ENCODE results near the gene SMARCA2. TPM values are rescaled to one million over a fixed set of nuclear protein-coding genes. Genes with fewer than 3 reads are reported as not detected.

The SMARCA2 gene
- total and polyA plus RNA-seq, 4 donors = 18.8 to 67.0 (median 41.1) TPM

DNA sequence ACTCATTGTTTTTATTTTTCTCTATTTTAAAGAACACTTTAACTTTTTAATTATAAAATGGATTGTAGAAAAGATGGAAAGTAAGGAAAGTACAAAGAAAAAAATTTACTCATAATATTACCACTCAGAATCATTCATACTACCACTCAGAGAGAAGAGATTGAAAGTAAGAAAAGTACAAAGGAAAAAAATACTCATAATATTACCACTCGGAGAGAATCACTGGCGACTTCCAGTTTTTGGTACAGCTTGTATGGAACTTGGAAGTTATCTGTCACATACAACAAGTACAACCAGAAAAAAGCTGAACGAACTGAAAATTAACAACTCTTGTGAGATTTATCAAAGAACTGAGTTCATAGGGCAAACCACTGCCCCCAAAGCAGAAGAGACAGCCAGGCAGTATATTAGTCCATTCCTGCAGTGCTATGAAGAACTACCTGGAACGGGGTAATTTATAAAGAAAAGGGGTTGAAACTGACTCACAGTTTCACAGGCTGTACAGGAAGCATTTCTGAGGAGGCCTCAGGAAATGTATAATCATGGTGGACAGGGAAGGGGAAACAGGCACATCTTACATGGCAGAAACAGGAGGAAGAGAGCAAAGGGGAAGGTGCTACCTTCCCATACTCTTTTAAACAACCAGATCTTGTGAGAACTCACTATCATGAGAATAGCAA is 183.9 kb downstream of the SMARCA2 start (continued):
- TF ChIP-seq, protein P1, sequence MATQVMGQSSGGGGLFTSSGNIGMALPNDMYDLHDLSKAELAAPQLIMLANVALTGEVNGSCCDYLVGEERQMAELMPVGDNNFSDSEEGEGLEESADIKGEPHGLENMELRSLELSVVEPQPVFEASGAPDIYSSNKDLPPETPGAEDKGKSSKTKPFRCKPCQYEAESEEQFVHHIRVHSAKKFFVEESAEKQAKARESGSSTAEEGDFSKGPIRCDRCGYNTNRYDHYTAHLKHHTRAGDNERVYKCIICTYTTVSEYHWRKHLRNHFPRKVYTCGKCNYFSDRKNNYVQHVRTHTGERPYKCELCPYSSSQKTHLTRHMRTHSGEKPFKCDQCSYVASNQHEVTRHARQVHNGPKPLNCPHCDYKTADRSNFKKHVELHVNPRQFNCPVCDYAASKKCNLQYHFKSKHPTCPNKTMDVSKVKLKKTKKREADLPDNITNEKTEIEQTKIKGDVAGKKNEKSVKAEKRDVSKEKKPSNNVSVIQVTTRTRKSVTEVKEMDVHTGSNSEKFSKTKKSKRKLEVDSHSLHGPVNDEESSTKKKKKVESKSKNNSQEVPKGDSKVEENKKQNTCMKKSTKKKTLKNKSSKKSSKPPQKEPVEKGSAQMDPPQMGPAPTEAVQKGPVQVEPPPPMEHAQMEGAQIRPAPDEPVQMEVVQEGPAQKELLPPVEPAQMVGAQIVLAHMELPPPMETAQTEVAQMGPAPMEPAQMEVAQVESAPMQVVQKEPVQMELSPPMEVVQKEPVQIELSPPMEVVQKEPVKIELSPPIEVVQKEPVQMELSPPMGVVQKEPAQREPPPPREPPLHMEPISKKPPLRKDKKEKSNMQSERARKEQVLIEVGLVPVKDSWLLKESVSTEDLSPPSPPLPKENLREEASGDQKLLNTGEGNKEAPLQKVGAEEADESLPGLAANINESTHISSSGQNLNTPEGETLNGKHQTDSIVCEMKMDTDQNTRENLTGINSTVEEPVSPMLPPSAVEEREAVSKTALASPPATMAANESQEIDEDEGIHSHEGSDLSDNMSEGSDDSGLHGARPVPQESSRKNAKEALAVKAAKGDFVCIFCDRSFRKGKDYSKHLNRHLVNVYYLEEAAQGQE (IDR thresholded peaks at IDR 0.05) = no peak
- TF ChIP-seq JUND (IDR thresholded peaks at IDR 0.05) (no peak), YY1 (IDR thresholded peaks at IDR 0.05) (no peak)
- TF ChIP-seq, protein P2, sequence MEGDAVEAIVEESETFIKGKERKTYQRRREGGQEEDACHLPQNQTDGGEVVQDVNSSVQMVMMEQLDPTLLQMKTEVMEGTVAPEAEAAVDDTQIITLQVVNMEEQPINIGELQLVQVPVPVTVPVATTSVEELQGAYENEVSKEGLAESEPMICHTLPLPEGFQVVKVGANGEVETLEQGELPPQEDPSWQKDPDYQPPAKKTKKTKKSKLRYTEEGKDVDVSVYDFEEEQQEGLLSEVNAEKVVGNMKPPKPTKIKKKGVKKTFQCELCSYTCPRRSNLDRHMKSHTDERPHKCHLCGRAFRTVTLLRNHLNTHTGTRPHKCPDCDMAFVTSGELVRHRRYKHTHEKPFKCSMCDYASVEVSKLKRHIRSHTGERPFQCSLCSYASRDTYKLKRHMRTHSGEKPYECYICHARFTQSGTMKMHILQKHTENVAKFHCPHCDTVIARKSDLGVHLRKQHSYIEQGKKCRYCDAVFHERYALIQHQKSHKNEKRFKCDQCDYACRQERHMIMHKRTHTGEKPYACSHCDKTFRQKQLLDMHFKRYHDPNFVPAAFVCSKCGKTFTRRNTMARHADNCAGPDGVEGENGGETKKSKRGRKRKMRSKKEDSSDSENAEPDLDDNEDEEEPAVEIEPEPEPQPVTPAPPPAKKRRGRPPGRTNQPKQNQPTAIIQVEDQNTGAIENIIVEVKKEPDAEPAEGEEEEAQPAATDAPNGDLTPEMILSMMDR (IDR thresholded peaks at IDR 0.05; ENCODE audit: low read depth, low read length, missing input control) = no peak

DNA sequence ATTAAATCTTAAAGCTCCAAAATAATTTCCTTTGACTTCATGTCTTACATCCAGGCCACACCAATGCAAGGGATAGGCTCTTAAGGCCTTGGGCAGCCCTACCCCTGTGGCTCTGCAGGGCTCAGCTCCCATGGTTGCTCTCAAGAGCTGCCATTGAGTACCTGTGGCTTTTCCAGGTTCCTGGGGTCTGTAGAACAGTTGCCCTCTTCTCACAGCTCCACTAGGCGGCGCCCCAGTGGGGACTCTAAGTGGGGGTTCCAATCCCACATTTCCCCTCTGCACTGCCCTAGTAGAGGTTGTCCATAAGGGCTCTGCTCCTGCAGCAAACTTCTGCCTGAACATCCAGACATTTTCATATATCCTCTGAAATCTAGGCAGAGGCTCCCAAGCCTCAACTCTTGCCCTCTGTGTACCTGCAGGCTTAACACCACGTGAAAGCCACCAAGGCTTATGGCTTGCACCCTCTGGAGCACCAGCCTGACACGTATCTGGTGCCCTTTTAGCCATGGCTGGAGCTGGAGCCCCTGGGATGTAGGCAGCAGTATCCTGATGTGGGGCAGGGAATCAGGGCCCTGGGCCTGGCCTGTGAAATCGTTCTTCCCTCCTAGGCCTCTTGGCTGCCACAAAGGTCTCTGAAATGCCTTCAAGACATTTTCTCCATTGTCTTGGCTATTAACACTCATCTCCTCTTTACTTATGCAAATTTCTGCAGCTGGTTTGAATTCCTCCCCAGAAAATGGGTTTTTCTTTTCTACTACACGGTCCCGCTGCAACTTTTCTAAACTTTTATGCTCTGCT is 185.1 kb downstream of the SMARCA2 start:
- H3K9me3 ChIP-seq (ENCODE audit: control insufficient read depth in 4 of 4, low read length in 3 of 4) = no peaks in the 10 kb centered on the region
- H3K27ac ChIP-seq (ENCODE audit: low read depth in 1 of 2, low read length in 2 of 2) = no peak overlapping the region
- TF ChIP-seq, protein P2 (IDR thresholded peaks at IDR 0.05; ENCODE audit: low read depth, low read length, missing input control) = no peak
- no peak for TF ChIP-seq RAD21 (IDR thresholded peaks at IDR 0.05)
- peaks cover 0 to 9% (median 6%) of the 10 kb centered on the region in 4 donors for H3K36me3 ChIP-seq (ENCODE audit: control insufficient read depth in 4 of 4, insufficient read depth in 3 of 4, low read depth in 1 of 4, low read length in 3 of 4)
- H3K27me3 ChIP-seq (ENCODE audit: control insufficient read depth in 4 of 4, insufficient read depth in 4 of 4, low read length in 3 of 4) = no peaks in the 10 kb centered on the region
- no peak for DNase-seq (ENCODE audit: low spot score)
- no peak overlapping the region for H3K4me3 ChIP-seq (ENCODE audit: low read depth in 1 of 3, low read length in 3 of 3)
- 97% methylated on average over 7 of the region's 7 CpGs for WGBS
- H3K9ac ChIP-seq (ENCODE audit: low read depth in 1 of 2, low read length in 2 of 2) = no peak overlapping the region
- no peaks in the 10 kb centered on the region for H3K4me1 ChIP-seq (ENCODE audit: control insufficient read depth in 4 of 4, insufficient read depth in 4 of 4, low read length in 3 of 4)

DNA sequence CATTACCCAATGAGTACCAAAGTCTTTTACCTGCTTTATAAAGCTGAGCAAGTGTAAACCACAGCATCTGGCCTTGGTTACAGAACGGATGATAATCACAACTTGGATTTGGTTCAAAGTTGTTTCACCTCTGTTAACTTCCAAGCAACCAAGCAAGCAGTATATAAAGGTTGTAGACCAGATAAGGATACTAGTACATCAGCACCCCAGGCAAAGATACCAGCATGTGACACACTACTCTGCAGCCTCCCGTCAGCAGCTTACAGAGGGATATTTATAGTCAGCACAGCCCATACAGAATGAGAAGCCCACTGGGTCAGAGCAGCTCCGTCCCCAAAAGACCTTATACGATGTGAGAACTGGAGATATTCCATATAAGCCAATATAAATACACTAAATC is 193.3 kb downstream of the SMARCA2 start:
- Histone ChIP-seq H3K4me3 (ENCODE audit: low read depth in 1 of 3, low read length in 3 of 3) (no peak overlapping the region), H3K27me3 (ENCODE audit: control insufficient read depth in 4 of 4, insufficient read depth in 4 of 4, low read length in 3 of 4) (no peaks in the 10 kb centered on the region), H3K9me3 (ENCODE audit: control insufficient read depth in 4 of 4, low read length in 3 of 4) (no peaks in the 10 kb centered on the region), H3K36me3 (ENCODE audit: control insufficient read depth in 4 of 4, insufficient read depth in 3 of 4, low read depth in 1 of 4, low read length in 3 of 4) (no peaks in the 10 kb centered on the region), H3K27ac (ENCODE audit: low read depth in 1 of 2, low read length in 2 of 2) (no peak overlapping the region), H3K9ac (ENCODE audit: low read depth in 1 of 2, low read length in 2 of 2) (no peak overlapping the region), H3K4me1 (ENCODE audit: control insufficient read depth in 4 of 4, insufficient read depth in 4 of 4, low read length in 3 of 4) (no peaks in the 10 kb centered on the region)
- WGBS = 84% methylated on average over 4 of the region's 4 CpGs
- TF ChIP-seq, protein P3, sequence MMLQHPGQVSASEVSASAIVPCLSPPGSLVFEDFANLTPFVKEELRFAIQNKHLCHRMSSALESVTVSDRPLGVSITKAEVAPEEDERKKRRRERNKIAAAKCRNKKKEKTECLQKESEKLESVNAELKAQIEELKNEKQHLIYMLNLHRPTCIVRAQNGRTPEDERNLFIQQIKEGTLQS (IDR thresholded peaks at IDR 0.05) = no peak
- TF ChIP-seq RXRA (IDR thresholded peaks at IDR 0.05) (no peak), NR2F2 (IDR thresholded peaks at IDR 0.05) (no peak), HNF4A (conservative IDR thresholded peaks at IDR 0.05) (no peak)
- TF ChIP-seq, protein P2 (IDR thresholded peaks at IDR 0.05; ENCODE audit: low read depth, low read length, missing input control) = no peak
- DNase-seq (ENCODE audit: low spot score) = no peak

All from liver (tissue), 9 donors.